A549 (cell line): ENCODE results near the gene SMARCAL1.

Experiments
- CBX8 ChIP-seq: fragments of 200-600 bp; sonication (generic); IDR thresholded peaks from 2 replicates; pipeline ENCODE4 v1.6.1; 2016
- CTCF ChIP-seq: fragments of >200 bp; sonication (Bioruptor Twin); formaldehyde crosslinking; IDR thresholded peaks from 3 replicates; pipeline ENCODE4 v1.5.1; 2016
- EP300 ChIP-seq, 2 experiments: fragments of >200 bp; sonication (Bioruptor Twin); formaldehyde crosslinking; IDR thresholded peaks; 2 replicates in 1 of 2; 3 replicates in 1 of 2; pipeline ENCODE4 v1.6.1; 2016 to 2017
- RAD21 ChIP-seq, 2 experiments: fragments of >200 bp in 1 of 2; sonication (Bioruptor Twin) in 1 of 2; formaldehyde crosslinking in 1 of 2; IDR thresholded peaks in 1 of 2; conservative IDR thresholded peaks in 1 of 2; 2 replicates in 1 of 2; 3 replicates in 1 of 2; pipeline ENCODE4 v1.6.1; 2012 to 2018; ENCODE audit warnings: inconsistent platforms in 1 of 2
- REST ChIP-seq: fragments of 200-600 bp; sonication (generic); IDR thresholded peaks from 2 replicates; pipeline ENCODE4 v1.6.1; 2016; ENCODE audit warnings: antibody characterized with exemption, mild to moderate bottlenecking, moderate library complexity

GRCh38 chr2:216532562-216532961 lies 120.3 kb downstream of the SMARCAL1 start:
- TF ChIP-seq CTCF = no peak
- no peak for TF ChIP-seq EP300 (IDR thresholded peaks at IDR 0.05)
- no peak for TF ChIP-seq CBX8
- no peak for TF ChIP-seq REST
- no peak for TF ChIP-seq RAD21 (conservative IDR thresholded peaks at IDR 0.05 in 1 of 2, IDR thresholded peaks at IDR 0.05 in 1 of 2)
